Ishikawa (cell line): ENCODE results near the gene CATSPER3.

ENCODE experiments used
- CEBPB ChIP-seq: IDR thresholded peaks from 2 replicates; pipeline ENCODE4 v1.6.1; 2012
- CREB1 ChIP-seq: IDR thresholded peaks from 2 replicates; pipeline ENCODE4 v1.6.1; 2012; ENCODE audit warnings: low read depth
- EGR1 ChIP-seq: IDR thresholded peaks from 2 replicates; pipeline ENCODE4 v1.6.1; 2012
- EP300 ChIP-seq: IDR thresholded peaks from 2 replicates; pipeline ENCODE4 v1.6.1; 2012; ENCODE audit warnings: borderline replicate concordance
- FOXM1 ChIP-seq: IDR thresholded peaks from 2 replicates; pipeline ENCODE4 v1.6.1; 2012; ENCODE audit warnings: low read depth, borderline replicate concordance
- MAX ChIP-seq: IDR thresholded peaks from 2 replicates; pipeline ENCODE4 v1.6.1; 2012
- NFIC ChIP-seq: IDR thresholded peaks from 2 replicates; pipeline ENCODE4 v1.6.1; 2012
- RAD21 ChIP-seq: IDR thresholded peaks from 2 replicates; pipeline ENCODE4 v1.6.1; 2012; ENCODE audit warnings: low read depth
- TAF1 ChIP-seq: IDR thresholded peaks from 2 replicates; pipeline ENCODE4 v1.6.1; 2012; ENCODE audit warnings: low read depth, mild to moderate bottlenecking
- TCF12 ChIP-seq: IDR thresholded peaks from 2 replicates; pipeline ENCODE4 v1.6.1; 2012; ENCODE audit warnings: low read depth
- TEAD4 ChIP-seq: IDR thresholded peaks from 2 replicates; pipeline ENCODE4 v1.6.1; 2012
- USF1 ChIP-seq: IDR thresholded peaks from 2 replicates; pipeline ENCODE4 v1.6.1; 2012
- YY1 ChIP-seq: IDR thresholded peaks from 2 replicates; pipeline ENCODE4 v1.6.1; 2012; ENCODE audit warnings: low read depth
- ZBTB7A ChIP-seq: IDR thresholded peaks from 2 replicates; pipeline ENCODE4 v1.6.1; 2012; ENCODE audit warnings: low read depth
- TF ChIP-seq, protein P1 (sequence below): IDR thresholded peaks from 2 replicates; pipeline ENCODE4 v1.6.1; 2012; ENCODE audit warnings: low read depth, mild to moderate bottlenecking

Gene CATSPER3

GRCh38 chr5:135008981-135009735, 41.5 kb downstream of the CATSPER3 start:
- no peak for TF ChIP-seq ZBTB7A
- no peak for TF ChIP-seq TAF1
- no peak for TF ChIP-seq TEAD4
- no peak for TF ChIP-seq TCF12
- no peak for TF ChIP-seq EGR1
- TF ChIP-seq MAX: no peak
- no peak for TF ChIP-seq EP300
- TF ChIP-seq RAD21: no peak
- no peak for TF ChIP-seq FOXM1
- no peak for TF ChIP-seq CREB1
- TF ChIP-seq CEBPB: no peak
- TF ChIP-seq USF1: no peak
- TF ChIP-seq, protein P1, sequence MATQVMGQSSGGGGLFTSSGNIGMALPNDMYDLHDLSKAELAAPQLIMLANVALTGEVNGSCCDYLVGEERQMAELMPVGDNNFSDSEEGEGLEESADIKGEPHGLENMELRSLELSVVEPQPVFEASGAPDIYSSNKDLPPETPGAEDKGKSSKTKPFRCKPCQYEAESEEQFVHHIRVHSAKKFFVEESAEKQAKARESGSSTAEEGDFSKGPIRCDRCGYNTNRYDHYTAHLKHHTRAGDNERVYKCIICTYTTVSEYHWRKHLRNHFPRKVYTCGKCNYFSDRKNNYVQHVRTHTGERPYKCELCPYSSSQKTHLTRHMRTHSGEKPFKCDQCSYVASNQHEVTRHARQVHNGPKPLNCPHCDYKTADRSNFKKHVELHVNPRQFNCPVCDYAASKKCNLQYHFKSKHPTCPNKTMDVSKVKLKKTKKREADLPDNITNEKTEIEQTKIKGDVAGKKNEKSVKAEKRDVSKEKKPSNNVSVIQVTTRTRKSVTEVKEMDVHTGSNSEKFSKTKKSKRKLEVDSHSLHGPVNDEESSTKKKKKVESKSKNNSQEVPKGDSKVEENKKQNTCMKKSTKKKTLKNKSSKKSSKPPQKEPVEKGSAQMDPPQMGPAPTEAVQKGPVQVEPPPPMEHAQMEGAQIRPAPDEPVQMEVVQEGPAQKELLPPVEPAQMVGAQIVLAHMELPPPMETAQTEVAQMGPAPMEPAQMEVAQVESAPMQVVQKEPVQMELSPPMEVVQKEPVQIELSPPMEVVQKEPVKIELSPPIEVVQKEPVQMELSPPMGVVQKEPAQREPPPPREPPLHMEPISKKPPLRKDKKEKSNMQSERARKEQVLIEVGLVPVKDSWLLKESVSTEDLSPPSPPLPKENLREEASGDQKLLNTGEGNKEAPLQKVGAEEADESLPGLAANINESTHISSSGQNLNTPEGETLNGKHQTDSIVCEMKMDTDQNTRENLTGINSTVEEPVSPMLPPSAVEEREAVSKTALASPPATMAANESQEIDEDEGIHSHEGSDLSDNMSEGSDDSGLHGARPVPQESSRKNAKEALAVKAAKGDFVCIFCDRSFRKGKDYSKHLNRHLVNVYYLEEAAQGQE: no peak

GRCh38 chr5:135009736-135010501, 42.2 kb downstream of the CATSPER3 start:
- TF ChIP-seq ZBTB7A (no peak), TCF12 (no peak), FOXM1 (no peak), EGR1 (no peak), NFIC (no peak), YY1 (no peak), RAD21 (no peak), TAF1 (no peak), CEBPB (no peak), TEAD4 (no peak), USF1 (no peak), CREB1 (no peak), MAX (no peak), EP300 (no peak)
- TF ChIP-seq, protein P1: no peak

DNA sequence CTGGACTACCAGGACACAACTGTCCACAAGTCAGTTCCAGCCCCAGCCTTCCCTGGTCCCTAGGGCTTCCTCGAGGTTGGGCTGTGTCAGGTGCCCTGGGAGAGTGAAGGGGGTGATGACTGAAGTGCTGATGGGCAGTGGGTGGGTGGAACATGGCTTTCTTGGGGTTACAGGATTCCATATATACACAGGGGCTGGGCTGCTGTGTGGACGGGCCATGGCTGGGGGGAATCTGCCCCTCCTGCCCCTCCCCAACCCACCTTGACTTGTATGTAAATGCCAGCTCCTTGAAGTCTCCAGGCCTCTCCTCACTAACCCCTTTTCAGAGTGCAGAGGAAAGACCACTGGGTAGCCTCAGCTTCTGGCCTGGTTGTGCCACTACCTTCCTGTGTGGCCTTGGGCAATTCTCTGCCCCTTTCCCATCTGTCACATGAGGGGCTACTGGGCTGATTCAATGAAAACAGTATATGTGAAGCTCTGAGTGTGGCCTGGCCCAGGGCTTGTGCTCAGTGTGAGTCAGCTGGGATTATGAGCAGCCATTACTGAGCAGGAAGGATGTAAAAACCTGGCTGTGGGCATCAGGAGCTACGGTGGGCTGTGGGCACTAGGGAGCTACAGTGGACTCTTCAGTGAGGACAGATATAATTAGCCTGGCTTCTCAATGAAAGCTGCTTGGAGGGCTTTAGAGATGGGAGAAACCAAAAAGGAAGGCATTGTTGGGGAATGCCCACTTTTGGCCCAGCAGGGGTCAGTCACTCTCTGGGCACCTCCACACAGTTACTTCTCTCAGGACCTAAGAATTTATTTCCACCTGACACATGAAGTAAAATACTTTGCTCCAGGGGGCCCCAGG, 43.0 kb downstream of the CATSPER3 start:
- TF ChIP-seq RAD21: peak; percentile 33
- TF ChIP-seq, protein P1: no peak
